CD4-positive, alpha-beta T cell treated with Interleukin-15 for 1 hour (primary cell): ENCODE data around the gene LEO1.
"Not testable (repeated sequence)": the region's sequence is repeated elsewhere in the genome, so short reads cannot be mapped to it uniquely, and the experiment has no call there.

Experiments used
- DNase-seq: peaks from one replicate; pipeline ENCODE4 v3.0.0-alpha.2; 2020

The LEO1 gene

DNA sequence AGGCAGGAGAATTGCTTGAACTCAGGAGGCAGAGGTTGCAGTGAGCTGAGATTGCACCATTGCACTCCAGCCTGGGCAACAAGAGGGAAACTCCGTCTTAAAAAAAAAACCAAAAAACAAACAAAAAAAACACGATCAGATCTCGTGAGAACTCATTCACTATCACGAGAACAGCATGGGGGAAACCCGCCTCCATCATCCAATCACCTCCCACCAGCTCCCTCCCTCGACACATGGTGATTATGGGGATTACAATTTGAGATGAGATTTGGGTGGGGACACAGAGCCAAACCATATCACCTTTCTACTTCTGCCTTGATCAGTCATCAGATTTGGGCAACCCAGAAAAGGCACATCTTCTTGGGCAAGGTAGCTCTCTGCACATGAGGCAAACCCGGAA, 31.5 kb upstream of the LEO1 start:
- not testable (repeated sequence) for DNase-seq

DNA sequence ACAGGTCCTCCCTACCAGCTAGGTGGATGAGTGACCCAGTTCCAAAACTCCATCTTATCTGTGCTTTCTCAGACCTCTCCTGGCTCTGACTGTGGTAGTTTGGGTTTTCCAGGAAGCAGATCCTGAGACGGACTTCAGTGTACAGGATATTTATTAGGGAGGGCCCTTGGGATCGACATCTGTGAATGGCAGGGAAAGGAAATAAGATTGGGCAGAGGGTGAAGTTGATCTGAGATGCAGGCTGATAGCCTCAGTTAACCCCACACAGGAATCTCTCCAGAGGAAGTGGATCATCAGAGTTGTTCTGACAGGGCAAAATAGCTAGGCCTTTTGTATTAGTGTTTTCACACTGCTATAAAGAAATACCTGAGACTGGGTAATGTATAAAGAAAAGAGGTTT, 30.8 kb upstream of the LEO1 start:
- DNase-seq: no peak

DNA sequence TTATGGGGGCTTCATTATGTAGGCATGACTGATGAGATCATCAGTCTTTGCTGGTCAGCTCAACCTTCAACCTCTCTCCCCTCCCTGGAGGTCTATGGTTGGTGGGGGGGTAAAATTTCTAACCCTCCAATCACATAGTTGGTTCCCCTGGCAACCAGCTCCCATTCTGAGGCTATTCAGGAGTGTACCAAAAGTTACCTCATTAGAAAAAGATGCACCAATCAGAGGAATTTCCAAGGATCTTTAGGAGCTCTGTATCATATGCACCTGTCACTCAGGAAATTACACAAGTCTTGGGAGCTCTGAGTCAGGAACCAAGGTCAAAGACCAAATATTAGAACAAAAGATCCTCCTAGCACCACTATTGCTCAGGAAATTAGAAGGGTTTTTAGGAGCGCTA, 21.4 kb upstream of the LEO1 start:
- no peak for DNase-seq

DNA sequence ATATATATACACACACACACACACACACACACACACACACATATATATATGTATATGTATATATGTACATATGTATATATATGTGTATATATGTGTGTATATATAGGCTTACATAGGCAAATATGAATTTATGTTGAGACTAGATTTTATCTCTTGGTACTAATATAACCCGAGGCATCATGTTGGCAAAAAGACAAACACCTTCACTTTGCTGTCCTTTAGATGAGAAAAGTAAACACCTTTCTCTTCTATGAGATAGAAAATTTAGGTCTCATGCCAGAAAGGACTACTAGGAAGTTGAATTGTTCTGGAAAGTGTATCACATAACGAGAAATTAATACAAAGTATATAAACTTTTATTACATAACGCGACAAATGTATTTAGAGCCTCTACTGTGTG, 19.6 kb upstream of the LEO1 start:
- DNase-seq: no peak

DNA sequence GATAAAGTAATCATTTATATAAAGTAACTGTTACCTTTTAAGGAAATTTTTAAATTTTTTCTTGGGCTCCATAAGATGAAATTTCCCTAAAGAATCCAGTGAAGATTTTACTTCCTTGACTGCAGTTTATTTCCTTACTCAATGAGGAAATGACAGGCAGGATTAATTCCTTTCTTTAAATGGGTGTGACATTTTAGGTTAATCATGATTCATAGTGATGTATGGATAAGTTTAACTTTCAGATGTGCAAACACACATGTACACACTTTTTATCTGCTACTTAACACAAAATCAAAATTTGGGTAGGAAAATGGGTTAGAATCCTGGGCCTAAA, 11.2 kb upstream of the LEO1 start:
- DNase-seq: no peak

DNA sequence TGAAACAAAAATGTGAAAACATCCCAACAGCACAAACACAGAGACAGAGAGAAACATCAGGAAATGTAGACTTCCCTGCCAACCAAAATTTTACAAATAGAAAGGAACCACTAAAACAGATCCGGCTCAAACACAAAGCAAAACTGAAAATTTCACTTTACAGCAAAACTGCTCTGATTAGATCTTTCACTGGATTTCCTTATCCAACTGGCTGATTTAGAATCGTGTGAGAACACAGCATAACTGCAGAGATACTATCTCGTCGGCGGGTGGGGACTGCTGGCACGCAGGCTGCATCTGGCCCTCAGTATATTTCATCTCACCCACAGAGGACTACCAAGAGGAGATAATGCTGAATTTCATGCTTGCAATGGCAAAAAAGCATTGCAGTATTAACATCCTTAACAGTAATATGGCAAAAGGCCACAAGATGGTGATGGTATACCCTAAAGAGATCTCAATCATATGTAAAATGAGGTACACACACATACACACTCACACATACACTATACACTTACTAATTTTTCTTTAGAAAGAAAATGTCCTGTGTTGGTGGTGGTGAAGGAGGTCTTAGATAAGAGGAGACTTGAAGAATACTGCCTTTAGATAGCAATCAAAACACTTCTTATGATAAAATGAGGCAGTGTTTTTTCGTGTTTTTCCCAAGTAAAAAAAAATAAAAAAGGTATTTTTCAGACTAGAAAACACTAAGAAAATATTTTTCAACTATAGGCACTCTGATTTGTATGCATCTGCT, 10.6 kb upstream of the LEO1 start:
- DNase-seq: peak; percentile 33

DNA sequence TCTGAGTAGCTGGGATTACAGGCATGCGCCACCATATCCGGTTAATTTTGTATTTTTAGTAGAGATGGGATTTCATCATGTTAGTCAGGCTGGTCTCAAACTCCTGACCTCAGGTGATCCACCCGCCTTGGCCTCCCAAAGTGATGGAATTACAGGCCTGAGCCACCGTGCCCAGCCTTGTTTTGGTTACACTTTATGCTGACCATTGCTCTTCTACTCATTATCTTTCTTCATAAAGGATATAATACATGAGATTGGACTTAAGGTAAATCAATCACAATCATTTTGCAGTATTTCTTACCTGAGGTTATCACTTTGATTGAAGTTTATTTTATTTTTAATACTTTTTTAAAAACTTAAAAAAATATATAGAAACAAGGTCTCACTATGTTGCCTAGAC, 2.2 kb upstream of the LEO1 start:
- DNase-seq: no peak

DNA sequence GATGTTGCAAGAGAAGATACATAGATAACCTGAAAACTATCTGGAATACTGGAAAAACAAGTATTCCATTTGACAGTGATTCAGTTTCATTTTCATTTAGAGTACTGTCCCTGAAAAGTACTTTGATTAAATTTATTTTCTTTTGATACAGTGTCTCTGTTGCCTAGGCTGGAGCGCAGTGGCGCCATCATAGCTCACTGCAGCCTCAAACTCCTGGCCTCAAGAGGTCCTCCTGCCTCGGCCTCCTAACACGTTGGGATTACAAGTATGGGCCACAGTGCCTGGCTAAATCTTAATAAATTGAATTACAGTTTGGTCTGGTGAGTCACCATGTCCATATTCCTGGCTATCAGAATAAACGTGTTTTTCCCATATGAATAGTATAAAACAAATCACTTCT, 1.6 kb upstream of the LEO1 start:
- DNase-seq: no peak

DNA sequence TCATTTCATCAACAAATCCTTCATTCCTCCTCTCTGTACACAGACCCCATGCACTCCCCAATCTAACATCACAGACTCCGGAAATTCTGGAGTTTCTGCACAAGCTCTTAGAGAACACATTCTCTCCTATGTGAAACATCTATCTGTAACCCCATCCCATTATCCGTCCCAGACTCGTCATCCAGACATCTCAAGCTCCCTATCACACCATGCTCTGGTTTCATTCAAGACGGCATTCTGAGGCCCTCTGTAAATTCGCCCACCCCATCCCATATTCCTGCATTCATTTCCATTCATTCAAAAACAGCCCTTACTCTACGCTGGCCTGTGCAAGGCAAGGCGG, 575 bp downstream of the LEO1 start:
- DNase-seq: no peak

DNA sequence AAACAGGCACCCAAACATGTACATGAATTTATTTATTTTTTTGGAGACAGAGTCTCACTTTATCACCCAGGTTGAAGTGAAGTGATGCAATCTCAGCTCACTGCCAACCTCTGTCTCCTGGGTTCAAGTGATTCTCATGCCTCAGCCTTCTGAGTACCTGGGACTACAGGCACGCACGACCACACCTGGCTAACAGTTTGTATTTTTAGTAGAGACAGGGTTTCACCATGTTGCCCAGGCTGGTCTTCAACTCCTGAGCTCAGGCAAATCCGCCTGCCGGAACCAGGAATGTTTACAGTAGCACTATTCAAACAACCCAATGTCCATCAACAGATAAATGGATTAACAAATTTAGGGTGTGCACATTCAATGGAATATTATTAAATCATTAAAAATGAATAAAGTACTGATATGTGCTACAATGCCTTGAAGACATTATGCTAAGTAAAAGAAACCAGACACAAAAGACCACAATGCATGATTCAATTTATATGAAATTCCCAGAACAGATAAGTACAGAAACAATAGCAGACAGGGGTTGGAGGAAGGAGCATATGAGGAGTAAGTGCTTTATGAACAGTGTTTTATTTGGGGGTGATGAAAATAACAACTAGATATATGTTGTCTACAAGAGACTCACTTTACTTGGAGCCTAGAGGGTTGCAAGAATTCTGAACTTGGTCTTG, 1.3 kb downstream of the LEO1 start:
- DNase-seq: no peak

DNA sequence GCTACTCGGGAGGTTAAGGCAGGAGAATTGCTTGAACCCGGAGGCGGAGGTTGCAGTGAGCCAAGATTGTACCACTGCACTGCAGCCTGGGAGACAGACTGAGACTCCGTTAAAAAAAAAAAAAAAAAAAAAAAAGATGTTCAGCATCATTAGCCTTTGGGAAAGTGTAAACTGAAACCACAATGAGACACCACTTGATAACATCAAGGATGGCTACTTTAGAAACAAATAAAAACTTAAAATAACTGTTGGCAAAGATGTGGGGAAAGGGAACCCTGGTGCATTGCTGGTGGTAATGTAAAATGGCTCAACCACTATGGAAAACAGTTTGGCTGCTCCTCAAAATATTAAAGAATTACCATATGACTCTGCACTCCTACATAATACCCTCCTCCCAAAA, 1.9 kb downstream of the LEO1 start:
- DNase-seq: no peak

DNA sequence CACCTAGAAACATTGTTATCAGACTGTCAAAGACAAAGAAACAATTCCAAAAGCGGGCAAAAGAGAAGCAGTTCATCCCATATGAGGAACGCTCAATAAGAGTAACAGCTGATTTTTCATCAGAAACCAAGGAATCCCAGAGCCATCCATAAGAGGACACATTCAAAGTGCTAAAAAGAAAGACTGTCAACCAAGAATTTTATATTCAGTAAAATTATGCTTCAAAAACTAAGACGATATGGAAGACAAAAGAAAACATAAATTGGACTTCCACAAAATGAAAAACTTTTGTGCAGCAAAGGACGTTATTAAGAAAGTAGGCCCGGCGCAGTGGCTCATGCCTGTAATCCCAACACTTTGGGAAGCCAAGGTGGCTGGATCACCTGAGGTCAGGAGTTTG, 4.0 kb downstream of the LEO1 start:
- no peak for DNase-seq

DNA sequence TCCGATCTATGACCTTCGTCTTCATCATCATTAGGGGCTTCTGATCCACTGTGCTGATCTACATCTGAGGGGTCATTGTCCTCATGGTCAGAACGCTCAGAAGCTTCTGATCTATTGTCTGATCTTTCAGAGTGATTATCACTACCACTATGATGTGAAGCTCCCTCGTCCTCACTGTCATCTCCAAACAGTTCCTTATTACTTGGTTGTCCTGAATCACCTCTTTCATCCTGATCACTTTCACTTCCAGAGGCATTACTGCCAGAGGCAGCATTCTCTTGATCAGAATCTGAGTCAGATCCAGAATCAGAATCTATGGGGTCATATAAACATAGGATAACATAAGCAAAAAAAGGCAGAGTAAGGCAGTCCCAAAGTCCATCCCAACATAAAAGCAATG, 5.4 kb downstream of the LEO1 start:
- DNase-seq: no peak

DNA sequence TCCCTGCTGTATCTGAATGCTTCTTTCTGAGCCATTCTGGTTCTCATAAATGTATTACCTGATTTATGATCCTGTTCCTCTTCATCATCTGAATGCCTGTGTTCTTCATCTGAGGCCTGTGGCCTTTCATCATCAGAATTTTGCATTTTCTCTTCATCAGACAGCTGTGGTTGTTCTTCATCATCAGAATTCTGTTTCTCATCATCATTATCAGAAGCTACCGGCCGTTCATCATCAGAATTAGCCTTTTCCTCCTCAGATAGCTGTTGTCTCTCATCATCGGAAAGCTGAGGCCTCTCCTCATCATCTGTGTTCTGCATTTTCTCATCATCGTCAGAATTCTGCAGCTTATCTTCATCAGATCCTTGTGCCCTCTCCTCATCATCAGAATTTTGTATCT, 5.9 kb downstream of the LEO1 start:
- DNase-seq: no peak

DNA sequence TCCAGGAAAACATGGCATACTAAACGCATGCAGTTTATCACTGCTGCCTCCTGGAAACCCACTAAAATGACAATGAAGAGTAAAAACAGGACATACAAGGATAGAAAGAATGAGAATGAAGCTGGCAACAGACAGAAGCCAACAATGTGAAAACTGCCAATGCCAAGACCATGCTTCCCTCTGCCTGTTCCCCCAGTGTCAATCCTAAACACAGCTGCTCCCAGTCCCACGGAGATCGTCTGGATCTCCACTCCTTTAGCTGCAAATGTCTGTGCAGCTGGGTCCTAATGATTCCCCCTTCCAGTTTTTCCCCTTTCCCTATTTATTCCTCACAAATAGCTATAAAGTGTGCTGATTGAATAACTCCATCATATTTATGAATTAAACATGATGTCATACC, 16.1 kb downstream of the LEO1 start:
- DNase-seq: no peak

DNA sequence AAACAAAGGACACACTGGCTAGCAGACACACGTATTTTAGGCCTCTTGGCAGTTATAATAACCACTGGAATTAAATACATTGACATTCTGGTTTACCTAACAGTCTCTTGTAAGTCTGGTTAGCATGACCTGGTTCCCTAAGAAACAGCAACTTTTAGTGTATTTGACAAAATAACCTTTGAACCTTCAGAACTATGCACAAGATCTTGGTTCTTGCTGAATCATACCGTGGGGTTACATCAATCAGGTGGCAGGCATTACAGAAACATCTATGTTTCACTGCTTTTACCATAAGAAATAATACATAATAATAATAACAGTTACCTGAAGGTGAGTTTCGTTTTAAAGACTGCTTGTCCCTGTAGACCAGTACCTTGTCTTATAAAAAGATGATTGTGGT, 18.8 kb downstream of the LEO1 start:
- DNase-seq: no peak

DNA sequence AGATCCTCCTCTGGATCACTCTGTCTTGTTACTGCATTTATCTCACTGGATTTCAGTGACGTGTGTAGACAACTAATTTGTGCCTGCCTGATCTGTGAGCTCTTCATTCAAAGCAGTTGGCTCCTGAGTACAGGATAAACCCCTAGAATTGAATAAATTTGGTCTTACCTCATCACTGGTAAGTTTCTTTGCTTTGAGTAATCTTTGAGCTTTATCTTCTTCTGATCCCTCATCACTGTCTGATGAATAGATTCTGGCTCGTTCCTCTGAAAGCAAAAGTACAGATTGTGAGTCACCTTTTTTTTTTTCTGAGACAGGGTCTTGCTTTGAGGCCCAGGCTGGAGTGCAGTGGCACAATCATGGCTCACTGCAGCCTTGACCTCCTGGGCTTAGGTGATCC, 24.5 kb downstream of the LEO1 start:
- no peak for DNase-seq

DNA sequence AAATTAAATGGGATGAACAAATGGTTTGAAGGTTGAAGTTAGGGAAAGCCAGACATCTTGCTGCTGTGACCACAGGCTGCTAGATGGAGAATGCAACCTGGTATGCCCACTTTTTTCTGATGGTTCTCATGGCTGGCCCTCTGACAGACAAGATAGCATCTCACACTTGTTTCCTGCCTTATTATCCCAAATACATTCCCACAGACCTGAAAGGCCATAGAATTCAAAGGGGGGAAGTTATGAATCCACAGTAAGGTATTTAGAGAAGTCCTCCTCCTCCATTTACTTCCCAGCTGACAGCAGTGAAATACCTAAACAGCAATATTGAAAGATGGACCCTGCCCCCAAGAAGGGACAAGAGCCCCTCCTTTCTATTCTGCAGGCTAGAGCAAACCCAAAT, 32.4 kb downstream of the LEO1 start:
- no peak for DNase-seq

DNA sequence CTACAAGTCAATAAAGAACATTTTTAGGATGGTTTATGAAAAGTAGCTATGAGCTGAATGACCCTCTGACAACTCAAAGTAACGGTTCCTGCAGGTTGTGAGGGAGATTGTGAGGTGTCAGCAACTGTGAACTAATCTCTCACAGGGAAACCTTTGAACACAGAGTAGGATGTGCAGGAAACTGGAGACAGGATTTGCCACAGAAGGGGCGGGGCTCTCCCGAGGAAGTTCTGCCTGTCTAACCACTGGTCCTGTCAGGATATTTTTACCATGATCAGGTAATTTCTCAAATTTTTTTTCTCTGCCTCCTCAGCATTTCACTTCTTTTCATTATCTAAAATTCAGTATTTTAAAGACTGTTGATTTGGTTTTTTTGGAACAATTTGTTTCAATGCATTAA, 33.3 kb downstream of the LEO1 start:
- no peak for DNase-seq

DNA sequence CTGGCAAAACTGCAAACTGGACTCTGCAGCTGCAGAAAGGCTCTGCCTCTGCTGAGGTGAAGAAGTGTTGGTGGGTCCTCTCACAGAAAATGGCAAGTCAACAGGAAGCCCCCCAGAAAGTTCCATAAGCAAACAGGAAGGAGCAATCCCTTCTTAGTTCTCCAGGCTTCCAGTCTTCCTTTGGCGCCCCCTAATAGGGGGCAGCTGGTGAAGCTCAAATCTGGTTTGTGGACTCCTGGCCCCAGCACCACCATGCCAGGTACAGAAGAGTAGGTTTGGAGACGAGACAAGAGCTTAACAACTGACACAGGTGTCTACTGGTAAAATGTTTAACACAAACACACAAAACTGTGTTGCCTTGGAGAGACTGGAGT, 35.5 kb downstream of the LEO1 start:
- DNase-seq: no peak

DNA sequence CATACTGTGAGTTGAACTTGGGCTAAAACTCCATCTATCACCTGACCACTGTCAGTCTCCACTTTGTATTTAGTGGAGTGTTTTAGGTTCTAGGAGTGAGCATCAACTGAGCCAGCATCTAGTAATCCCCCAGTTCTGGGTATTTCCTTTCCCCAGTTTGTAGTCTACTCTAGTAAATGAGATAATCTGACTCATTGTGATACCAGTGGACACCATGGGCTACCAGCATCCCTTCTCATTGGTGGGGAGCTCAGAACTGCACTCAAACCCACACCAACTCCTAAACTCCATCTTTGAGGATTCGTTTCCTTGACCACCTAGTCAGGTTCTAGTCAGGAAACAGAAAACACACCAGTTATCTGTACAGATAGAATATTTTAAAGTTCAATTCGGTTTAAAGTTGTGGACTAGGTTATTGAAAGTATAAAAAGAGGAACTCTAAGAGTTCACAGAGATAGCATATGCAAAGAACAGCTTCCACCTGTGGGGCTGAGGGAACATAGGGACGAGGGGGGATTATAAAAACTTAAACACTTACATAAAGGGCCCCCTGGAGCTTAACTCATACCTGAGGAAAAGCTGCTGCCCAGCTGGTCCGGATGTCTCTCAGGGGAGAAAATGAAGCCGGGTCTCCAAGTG, 36.0 kb downstream of the LEO1 start:
- DNase-seq: no peak

DNA sequence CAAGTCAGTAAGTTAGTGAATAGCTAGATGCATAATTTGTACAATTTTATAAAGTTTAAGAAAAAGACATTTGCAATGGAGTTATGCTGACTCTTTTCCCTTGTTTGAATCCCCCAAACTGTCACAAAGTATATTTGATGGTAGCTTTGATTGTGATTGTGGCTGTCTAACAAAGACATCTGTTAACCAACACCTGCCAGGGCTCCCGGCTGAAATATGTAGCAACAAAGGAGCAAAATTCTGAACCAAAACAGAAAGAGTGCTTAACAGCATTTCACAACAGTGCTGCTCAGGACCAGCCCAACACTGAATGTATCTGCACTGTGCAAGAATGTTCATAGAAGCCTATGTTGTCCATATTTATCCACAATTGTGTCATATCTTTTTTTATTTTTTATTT, 39.4 kb downstream of the LEO1 start:
- no peak for DNase-seq

DNA sequence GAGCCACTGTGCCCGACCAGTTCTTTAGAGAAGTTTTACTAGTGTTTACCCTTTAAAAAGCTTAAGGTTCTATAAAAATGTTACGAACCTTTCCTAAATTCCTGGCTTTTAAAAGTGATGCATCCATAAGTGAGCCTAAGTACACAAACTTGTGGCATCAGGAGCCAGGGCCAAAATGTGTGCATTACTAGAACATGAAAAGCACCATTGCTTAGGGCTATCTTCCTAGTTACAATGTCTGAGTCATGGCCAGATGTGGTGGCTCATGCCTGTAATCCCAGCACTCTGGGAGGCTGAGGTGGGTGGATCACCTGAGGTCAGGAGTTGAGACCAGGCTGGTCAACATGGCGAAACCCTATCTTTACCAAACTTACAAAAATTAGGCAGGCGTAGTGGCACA, 39.9 kb downstream of the LEO1 start:
- no peak for DNase-seq

DNA sequence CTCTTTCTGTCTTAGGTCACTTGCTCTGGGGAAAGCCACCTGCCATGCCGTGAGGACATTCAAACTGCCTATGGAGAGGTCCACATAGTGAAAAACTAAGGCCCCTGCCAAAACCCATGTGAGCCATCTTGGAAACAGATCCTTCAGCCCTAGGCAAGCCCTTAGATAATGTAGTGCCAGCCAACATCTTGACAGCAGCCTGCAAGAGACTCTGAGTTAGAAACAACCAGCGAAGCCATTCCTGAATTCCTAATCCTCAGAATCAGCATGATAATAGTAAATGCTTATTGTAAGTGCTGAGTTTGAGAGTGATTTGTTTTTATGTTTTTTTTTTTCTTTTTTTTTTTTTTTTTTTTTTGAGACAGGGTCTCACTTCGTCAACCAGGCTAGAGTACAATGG, 40.6 kb downstream of the LEO1 start:
- DNase-seq: no peak

DNA sequence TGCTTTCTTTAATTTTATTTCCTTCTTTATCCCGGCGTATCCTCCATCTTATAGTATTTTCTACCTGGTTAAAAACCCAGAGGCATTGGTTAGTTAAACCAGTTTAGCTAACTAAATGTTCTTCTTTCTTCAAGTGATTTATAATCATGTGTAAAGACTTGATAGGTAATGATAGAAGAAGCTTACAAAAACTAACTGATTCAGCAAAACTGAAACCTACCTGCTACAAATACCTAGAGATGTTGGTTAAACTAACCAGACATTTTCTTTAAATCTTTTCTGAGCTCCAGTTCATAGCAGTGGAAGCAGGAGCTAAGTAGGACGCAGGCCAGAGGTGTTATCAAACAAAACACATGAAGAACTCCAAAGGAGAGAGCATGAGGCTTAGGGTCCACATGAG, 44.8 kb downstream of the LEO1 start:
- no peak for DNase-seq
